Suprapubic skin (tissue), 4 donors: ENCODE measurements around the gene SERPINI2. TPM values are rescaled to one million over a fixed set of nuclear protein-coding genes. Genes with fewer than 3 reads are reported as not detected.
"Not testable (repeated sequence)": the region's sequence is repeated elsewhere in the genome, so short reads cannot be mapped to it uniquely, and the experiment has no call there.

Source experiments
- DNase-seq, 2 donors: peaks; one replicate each; pipeline ENCODE4 v3.0.0-alpha.2; 2019; ENCODE audit warnings: low spot score in 2 of 2
- H3K27ac ChIP-seq: fragments of 200-600 bp; sonication (generic); one replicate; pipeline ENCODE4 v1.5.1; 2019
- H3K27me3 ChIP-seq: fragments of 200-600 bp; sonication (generic); one replicate; pipeline ENCODE4 v1.5.1; 2019
- H3K36me3 ChIP-seq: fragments of 200-600 bp; sonication (generic); one replicate; pipeline ENCODE4 v1.5.1; 2019
- H3K4me1 ChIP-seq: fragments of 200-600 bp; sonication (generic); one replicate; pipeline ENCODE4 v1.5.1; 2019
- H3K4me3 ChIP-seq: fragments of 200-600 bp; sonication (generic); one replicate; pipeline ENCODE4 v1.5.1; 2019; ENCODE audit warnings: mild to moderate bottlenecking
- H3K9me3 ChIP-seq: fragments of 200-600 bp; sonication (generic); one replicate; pipeline ENCODE4 v1.5.1; 2019
- EP300 ChIP-seq: sonication (generic); formaldehyde crosslinking; IDR thresholded peaks from one replicate; pipeline ENCODE4 v1.6.1; 2017; ENCODE audit warnings: antibody characterized with exemption
- POLR2A ChIP-seq, 2 donors: fragments of 450-650 bp; IDR thresholded peaks; one replicate each; pipeline ENCODE4 v1.6.1; 2017; ENCODE audit warnings: antibody characterized with exemption in 2 of 2, mild to moderate bottlenecking in 2 of 2, moderate library complexity in 2 of 2
- POLR2AphosphoS5 ChIP-seq, 3 donors: sonication (generic); formaldehyde crosslinking; IDR thresholded peaks; one replicate each; pipeline ENCODE4 v1.6.1; 2017; ENCODE audit warnings: antibody characterized with exemption in 3 of 3
- WGBS: methylation state at CpG from one replicate; pipeline ENCODE4 v1.1.5; 2018; 5-methylcytosine and 5-hydroxymethylcytosine counted together
- total RNA-seq, 4 donors: library from RNA; depleted of rRNA; stranded (reverse); fragments of >200 nt; gene quantifications; one replicate each; pipeline ENCODE4 v1.1.0, GENCODE V29; 2016
- TF ChIP-seq, protein P1 (sequence below), 2 donors: fragments of 200-600 bp in 1 of 2; fragments of 450-650 bp in 1 of 2; sonication (generic) in 1 of 2; IDR thresholded peaks; one replicate each; pipeline ENCODE4 v1.5.1; 2016 to 2019; ENCODE audit warnings: antibody characterized with exemption in 2 of 2, mild to moderate bottlenecking in 1 of 2, moderate library complexity in 1 of 2

Gene SERPINI2
- total RNA-seq, 4 donors from 2014 or later, result 1.8 TPM; not detected in 3

GRCh38 chr3:167450195-167450594 lies 23.6 kb downstream of the SERPINI2 start:
- Histone ChIP-seq H3K27ac (no peak overlapping the region), H3K36me3 (no peaks in the 10 kb centered on the region), H3K4me1 (no peaks in the 10 kb centered on the region), H3K4me3 (no peak overlapping the region), H3K9me3 (no peaks in the 10 kb centered on the region), H3K27me3 (no peaks in the 10 kb centered on the region)
- no peak for TF ChIP-seq POLR2AphosphoS5 (IDR thresholded peaks at IDR 0.05)
- TF ChIP-seq POLR2A (IDR thresholded peaks at IDR 0.05), result no peak
- TF ChIP-seq EP300, result no peak
- no peak for DNase-seq
- WGBS, result 86% methylated on average over 5 of the region's 5 CpGs

DNA sequence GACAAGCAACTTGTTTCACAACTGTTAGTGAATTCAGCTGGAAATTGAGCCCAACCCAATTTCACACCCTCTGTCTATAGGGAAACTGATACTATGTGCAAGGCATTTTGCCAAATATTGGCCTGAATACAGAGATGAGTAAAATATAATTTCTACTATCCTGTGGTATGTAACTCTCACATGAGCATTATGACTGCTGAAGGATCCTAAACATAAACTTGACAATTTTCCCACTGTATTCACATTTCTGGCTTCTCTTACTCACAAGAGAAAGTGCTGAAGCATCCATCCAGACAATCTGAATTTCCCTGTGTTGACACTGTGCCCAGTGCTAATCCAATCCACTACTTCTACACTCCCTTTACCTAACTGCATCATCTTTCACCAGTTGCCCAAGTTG lies 28.4 kb downstream of the SERPINI2 start:
- no peak for DNase-seq
- Histone ChIP-seq H3K36me3 (no peaks in the 10 kb centered on the region), H3K4me3 (no peak overlapping the region), H3K9me3 (no peaks in the 10 kb centered on the region), H3K4me1 (no peaks in the 10 kb centered on the region), H3K27me3 (no peaks in the 10 kb centered on the region), H3K27ac (no peak overlapping the region)
- TF ChIP-seq EP300 (no peak), POLR2A (IDR thresholded peaks at IDR 0.05) (no peak), POLR2AphosphoS5 (IDR thresholded peaks at IDR 0.05) (no peak)
- TF ChIP-seq, protein P1, sequence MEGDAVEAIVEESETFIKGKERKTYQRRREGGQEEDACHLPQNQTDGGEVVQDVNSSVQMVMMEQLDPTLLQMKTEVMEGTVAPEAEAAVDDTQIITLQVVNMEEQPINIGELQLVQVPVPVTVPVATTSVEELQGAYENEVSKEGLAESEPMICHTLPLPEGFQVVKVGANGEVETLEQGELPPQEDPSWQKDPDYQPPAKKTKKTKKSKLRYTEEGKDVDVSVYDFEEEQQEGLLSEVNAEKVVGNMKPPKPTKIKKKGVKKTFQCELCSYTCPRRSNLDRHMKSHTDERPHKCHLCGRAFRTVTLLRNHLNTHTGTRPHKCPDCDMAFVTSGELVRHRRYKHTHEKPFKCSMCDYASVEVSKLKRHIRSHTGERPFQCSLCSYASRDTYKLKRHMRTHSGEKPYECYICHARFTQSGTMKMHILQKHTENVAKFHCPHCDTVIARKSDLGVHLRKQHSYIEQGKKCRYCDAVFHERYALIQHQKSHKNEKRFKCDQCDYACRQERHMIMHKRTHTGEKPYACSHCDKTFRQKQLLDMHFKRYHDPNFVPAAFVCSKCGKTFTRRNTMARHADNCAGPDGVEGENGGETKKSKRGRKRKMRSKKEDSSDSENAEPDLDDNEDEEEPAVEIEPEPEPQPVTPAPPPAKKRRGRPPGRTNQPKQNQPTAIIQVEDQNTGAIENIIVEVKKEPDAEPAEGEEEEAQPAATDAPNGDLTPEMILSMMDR (IDR thresholded peaks at IDR 0.05), result no peak

DNA sequence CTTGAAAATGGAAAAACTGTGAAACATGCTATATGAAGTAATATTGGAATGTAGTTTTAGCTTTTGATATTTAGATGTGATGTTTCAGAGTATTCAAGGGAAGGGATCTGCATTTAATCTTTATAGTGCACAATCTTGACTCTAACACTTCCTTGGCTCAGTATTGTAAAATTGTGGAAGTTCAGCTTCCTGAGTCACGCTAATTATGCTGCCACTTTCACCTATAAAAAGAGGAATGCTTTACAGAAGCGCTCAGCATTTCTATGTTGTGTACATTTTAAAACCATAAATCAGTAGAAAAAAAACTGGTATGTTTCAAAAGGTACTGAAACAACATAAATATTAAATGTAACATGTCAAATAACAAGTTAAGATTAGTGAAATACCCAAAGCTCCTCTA lies 32.6 kb downstream of the SERPINI2 start:
- H3K4me1 ChIP-seq, result no peaks in the 10 kb centered on the region
- TF ChIP-seq EP300 (no peak), POLR2A (IDR thresholded peaks at IDR 0.05) (no peak), POLR2AphosphoS5 (IDR thresholded peaks at IDR 0.05) (no peak)
- TF ChIP-seq, protein P1 (IDR thresholded peaks at IDR 0.05), result no peak
- H3K27ac ChIP-seq, result no peak overlapping the region
- H3K27me3 ChIP-seq, result no peaks in the 10 kb centered on the region
- H3K36me3 ChIP-seq, result no peaks in the 10 kb centered on the region
- H3K9me3 ChIP-seq, result no peaks in the 10 kb centered on the region
- WGBS, result 49% methylated on average over 2 of the region's 2 CpGs
- no peak overlapping the region for H3K4me3 ChIP-seq
- no peak for DNase-seq

DNA sequence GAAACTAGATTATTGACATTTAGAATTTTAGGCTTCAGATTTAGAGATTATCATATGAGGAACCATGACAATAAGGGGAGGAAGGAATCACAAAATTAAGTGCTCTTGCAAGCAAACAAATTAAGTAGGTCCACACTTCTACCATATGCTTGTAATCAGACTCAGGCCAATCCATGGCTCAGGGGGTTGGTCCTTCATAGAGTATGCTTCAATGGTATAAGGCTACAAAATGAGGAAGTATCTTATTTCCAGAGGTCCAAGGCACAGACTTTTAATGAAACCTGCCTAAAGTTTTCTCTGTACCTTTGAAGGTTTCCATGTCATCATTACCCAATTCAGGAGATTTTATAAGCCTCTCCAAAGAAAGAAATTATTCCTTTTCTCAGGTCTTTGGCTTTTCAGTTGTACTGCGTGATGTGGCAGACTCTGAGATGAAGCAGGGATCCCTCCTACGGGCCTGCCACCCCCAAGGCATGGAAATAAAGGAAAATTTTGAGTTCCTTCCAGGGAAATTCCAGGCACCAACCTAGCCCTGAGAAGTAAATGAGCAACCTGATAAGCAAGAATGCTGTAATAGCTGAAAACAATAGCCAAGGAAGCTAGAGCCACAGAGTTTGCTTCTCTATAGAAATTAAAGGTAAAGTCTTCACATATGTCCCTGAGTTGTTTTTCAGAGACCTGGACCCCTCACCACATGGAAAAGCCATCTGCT lies 36.3 kb downstream of the SERPINI2 start:
- DNase-seq, result no peak
- no peak overlapping the region for H3K4me3 ChIP-seq
- H3K27ac ChIP-seq, result no peak overlapping the region
- no peaks in the 10 kb centered on the region for H3K9me3 ChIP-seq
- TF ChIP-seq POLR2AphosphoS5 (IDR thresholded peaks at IDR 0.05) (no peak), POLR2A (IDR thresholded peaks at IDR 0.05) (no peak), EP300 (no peak)
- TF ChIP-seq, protein P1 (IDR thresholded peaks at IDR 0.05), result no peak
- no peaks in the 10 kb centered on the region for H3K27me3 ChIP-seq
- no peaks in the 10 kb centered on the region for H3K4me1 ChIP-seq
- 49% methylated on average over 2 of the region's 2 CpGs for WGBS
- H3K36me3 ChIP-seq, result no peaks in the 10 kb centered on the region

DNA sequence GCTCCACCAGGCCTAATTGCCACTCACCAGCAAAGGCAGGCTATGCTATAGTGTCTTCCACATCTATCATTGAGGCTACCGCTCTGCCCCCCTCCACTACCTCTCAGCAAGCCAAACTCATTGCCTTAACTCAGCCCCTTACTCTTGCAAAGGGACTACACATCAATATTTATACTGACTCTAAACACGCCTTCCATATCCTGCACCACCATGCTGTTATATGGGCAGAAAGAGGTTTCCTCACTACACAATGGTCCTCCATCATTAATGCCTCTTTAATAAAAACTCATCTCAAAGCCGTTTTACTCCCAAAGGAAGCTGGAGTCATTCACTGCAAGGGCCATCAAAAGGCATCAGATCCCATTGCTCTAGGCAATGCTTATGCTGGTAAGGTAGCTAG lies 46.9 kb downstream of the SERPINI2 start:
- H3K27me3 ChIP-seq, H3K9me3 ChIP-seq, H3K27ac ChIP-seq, H3K36me3 ChIP-seq, DNase-seq, H3K4me1 ChIP-seq, H3K4me3 ChIP-seq: not testable (repeated sequence)
- 95% methylated on average over 3 of the region's 3 CpGs for WGBS

- H3K9me3 ChIP-seq, H3K4me1 ChIP-seq, H3K27ac ChIP-seq, H3K27me3 ChIP-seq, H3K36me3 ChIP-seq, DNase-seq, H3K4me3 ChIP-seq: not testable (repeated sequence)
- WGBS, result 82% methylated on average over 4 of the region's 4 CpGs
Observed at GRCh38 chr3:167422396-167422795, 51.4 kb downstream of the SERPINI2 start.

DNA sequence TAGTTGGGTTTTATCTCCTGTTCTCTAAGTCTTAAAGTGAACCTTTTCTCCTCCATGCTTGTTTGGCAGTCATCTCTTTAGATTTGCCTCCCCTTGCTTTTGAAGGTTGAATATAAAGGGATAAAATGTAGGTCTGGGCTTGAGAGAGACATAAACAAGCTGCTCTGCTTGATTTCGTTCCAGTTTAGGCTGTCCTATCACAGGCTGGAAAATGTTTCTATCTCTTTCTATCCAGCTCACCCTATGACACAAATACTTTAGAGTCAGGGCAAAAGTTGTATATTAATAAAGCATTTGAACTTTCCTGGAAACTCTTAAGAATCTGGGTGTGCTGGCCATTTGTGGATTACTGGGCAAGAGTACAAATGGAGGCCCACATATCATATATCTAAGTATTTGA lies 64.2 kb downstream of the SERPINI2 start:
- Histone ChIP-seq H3K27me3 (no peaks in the 10 kb centered on the region), H3K36me3 (no peaks in the 10 kb centered on the region), H3K27ac (no peak overlapping the region), H3K4me1 (no peaks in the 10 kb centered on the region), H3K4me3 (no peak overlapping the region), H3K9me3 (no peaks in the 10 kb centered on the region)
- TF ChIP-seq, protein P1 (IDR thresholded peaks at IDR 0.05), result no peak
- TF ChIP-seq POLR2A (IDR thresholded peaks at IDR 0.05) (no peak), POLR2AphosphoS5 (IDR thresholded peaks at IDR 0.05) (no peak), EP300 (no peak)
- 68% methylated on average over 1 of the region's 1 CpG for WGBS
- DNase-seq, result no peak
